NCI-H2171 treated with DMSO at 0.1 percent for 48 hours (cell line): ENCODE measurements around the gene PAQR7.

ENCODE experiments used
- DNase-seq: peaks from one replicate; lab custom pipeline; 2025; lab: John Stamatoyannopoulos, UW

The PAQR7 gene

DNA sequence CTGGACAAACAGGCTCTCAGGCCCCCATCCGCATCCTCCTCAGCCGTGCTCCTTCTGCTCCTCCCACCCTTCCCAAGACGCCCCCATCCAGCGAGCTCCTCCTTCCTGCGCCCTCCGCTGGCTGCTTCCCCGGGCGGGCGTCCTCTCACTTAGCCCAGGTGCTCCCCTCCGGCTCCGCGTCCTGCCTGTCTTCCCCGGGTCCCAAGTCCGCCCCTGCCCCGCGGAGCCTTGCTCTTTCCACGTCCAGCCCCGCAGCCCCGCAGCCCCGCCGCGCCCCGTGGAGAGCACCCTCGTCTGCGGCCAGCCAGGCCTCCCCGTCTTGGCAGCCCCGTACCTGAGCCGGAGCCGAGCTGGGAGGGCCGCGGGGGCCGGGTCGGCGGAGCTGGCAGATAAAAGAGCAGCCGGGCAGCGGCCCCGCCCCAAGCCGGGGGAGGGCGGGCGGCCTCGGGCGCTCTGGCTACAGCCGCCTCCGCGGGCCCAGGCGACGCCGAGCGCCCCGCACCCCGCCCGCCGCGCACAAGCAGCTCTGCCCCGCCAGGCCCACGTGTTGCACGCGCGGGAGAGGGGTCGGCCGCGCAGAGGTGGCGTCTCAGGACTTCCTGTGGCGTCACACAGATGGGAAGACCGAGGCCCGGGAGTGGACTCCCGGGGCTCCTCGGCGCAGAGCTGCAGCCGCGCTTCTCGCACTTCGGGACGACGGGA is at the start of gene PAQR7:
TSS of gene PAQR7 (minus strand) at position 555 of the 702 bp plus-strand sequence. CDS start 11,869 bp downstream, outside the sequence.
- peak; percentile 35 for DNase-seq

- no peak for DNase-seq
Observed at GRCh38 chr1:25924454-25924853, 48.9 kb upstream of the PAQR7 start.

- no peak for DNase-seq
Observed at GRCh38 chr1:25922971-25923552, 47.6 kb upstream of the PAQR7 start.

- no peak for DNase-seq
Observed at GRCh38 chr1:25922056-25922970, 46.8 kb upstream of the PAQR7 start.

DNA sequence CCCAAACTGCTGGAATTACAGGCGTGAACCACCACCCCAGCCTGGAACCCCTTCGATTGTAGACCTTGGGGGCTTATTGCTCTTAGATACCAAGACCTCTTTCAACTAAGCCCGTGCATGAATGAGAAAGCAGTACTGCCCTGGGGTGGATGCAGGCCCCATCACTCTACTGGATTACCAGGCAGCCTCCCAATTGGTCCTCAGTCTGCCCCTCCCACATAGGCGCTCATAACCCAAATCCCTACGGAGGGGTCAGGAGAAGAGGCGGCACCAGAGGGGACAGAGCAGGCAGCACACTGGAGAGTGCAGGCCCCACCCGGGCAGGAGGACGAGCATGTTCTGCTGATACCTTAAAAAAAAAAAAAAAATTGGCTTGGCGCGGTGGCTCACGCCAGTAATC is 43.1 kb upstream of the PAQR7 start:
- no peak for DNase-seq

DNA sequence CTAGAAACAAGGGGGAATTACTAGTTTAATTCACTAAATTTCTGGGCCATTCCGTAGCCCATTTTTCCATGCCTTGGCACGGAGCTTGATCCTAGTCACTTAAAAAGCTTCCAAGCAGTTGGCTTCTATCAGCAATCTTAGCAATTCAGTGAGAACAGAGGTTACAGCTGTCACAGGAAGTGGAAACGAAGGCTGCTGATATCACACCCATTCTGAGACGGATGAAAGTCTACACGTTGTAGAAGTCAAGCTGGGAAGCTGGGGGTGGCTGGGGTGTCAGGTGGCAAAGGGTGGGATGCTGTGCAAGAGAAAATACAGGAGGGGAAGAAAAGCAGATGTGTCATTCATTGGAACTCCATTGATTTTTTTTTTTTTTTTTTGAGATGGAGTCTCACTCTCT is 42.5 kb upstream of the PAQR7 start:
- peak; percentile 85 for DNase-seq

GRCh38 chr1:25916460-25916859 is 41.0 kb upstream of the PAQR7 start:
- no peak for DNase-seq

GRCh38 chr1:25914074-25914995 is 38.8 kb upstream of the PAQR7 start:
- DNase-seq = no peak

DNA sequence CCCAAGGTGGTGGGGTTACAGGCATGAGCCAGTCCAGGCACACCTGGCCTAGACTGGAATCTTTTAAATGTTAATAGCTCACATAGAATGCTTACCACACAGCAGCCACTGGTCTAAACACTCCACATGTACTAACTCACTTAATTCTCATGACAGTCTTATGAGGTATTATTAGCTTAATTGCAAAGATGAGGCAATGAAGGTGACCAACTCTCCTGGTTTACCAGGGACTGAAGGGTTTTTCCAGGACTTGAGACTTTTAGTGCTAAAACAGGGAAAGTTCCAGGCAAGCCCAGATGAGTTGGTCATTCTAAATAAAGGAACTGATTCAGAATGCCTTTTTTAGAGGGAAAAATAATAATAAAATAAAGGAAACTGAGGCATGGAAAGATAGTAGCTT is 37.7 kb upstream of the PAQR7 start:
- no peak for DNase-seq

- DNase-seq = no peak
Observed at GRCh38 chr1:25912076-25912831, 36.7 kb upstream of the PAQR7 start.

DNA sequence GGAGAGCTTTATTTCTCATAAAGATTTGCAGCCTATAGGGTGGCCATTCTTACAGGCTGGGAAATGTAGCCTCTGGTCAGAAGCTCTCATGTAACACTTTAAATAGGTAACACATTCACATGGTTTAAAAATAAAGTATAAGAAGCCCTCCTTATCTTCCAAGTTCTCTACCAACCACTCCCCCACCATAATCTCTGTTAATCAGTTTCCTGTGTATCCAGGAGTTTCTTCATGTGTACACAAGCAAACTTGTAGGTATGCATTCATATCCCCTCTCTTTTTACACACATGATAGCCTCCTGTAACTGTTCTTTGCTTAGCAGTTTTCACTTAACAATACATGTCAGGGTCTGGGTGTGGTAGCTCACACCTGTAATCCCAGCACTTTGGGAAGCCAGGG is 35.7 kb upstream of the PAQR7 start:
- DNase-seq = no peak

GRCh38 chr1:25909040-25909439 is 33.5 kb upstream of the PAQR7 start:
- DNase-seq = no peak

GRCh38 chr1:25908161-25908560 is 32.7 kb upstream of the PAQR7 start:
- DNase-seq = no peak

DNA sequence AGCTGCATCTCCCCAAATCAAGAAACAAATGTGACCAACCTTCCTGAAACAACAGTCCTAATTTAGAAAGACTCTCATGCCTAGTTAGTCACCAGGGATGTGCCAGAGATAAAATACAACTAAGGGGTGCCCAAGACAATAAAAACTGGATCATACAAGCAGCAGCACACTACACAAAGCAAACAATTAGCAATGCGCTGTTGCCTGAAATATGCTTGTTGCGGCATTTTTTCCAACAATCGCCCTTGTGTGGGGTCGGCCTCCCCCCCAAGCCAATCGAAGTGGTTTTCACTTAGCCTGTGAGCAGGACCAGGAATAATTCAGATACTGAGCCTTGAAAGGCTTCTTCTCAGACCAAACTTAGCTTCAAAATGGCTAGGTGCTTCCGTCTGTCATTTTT is 32.1 kb upstream of the PAQR7 start:
- DNase-seq = peak; percentile 44

GRCh38 chr1:25906644-25907300 is 31.3 kb upstream of the PAQR7 start:
- DNase-seq = peak; percentile 98

GRCh38 chr1:25905680-25906643 is 30.5 kb upstream of the PAQR7 start, which contains the start of gene STMN1:
TSS of gene STMN1 (minus strand) at chr1:25906419. CDS start at chr1:25904676, 1,743 bp downstream.
- DNase-seq = peak; percentile 92

- DNase-seq = peak; percentile 91
Observed at GRCh38 chr1:25904943-25905679, 29.6 kb upstream of the PAQR7 start.

GRCh38 chr1:25903986-25904385 is 28.5 kb upstream of the PAQR7 start:
- no peak for DNase-seq
